ENCODE data around the gene DAB1.

Gene DAB1

GRCh38 chr1:57311411-57311810 lies 112.4 kb downstream of the DAB1 start:
- Histone ChIP-seq H3K4me1 (ENCODE audit: control insufficient read depth, low read depth, low read length) (no peaks in the 10 kb centered on the region), H3K9ac (ENCODE audit: low read length) (no peak overlapping the region), H3K36me3 (ENCODE audit: control insufficient read depth, low read depth, low read length) (no peaks in the 10 kb centered on the region), H3K4me3 (ENCODE audit: low read length) (no peak overlapping the region), H3K9me3 (ENCODE audit: control insufficient read depth, low read depth, low read length) (no peaks in the 10 kb centered on the region), H3K27ac (ENCODE audit: low read length) (no peak overlapping the region), H3K27me3 (ENCODE audit: control insufficient read depth, insufficient read depth, low read length) (no peaks in the 10 kb centered on the region)

- no peaks in the 10 kb centered on the region for H3K9me3 ChIP-seq (ENCODE audit: control insufficient read depth, low read depth, low read length)
- no peak overlapping the region for H3K27ac ChIP-seq (ENCODE audit: low read length)
- no peak overlapping the region for H3K9ac ChIP-seq (ENCODE audit: low read length)
- no peaks in the 10 kb centered on the region for H3K27me3 ChIP-seq (ENCODE audit: control insufficient read depth, insufficient read depth, low read length)
- H3K36me3 ChIP-seq (ENCODE audit: control insufficient read depth, low read depth, low read length) = no peaks in the 10 kb centered on the region
- H3K4me1 ChIP-seq (ENCODE audit: control insufficient read depth, low read depth, low read length) = no peaks in the 10 kb centered on the region
- H3K4me3 ChIP-seq (ENCODE audit: low read length) = no peak overlapping the region
Observed at GRCh38 chr1:57311006-57311405, 112.9 kb downstream of the DAB1 start.

DNA sequence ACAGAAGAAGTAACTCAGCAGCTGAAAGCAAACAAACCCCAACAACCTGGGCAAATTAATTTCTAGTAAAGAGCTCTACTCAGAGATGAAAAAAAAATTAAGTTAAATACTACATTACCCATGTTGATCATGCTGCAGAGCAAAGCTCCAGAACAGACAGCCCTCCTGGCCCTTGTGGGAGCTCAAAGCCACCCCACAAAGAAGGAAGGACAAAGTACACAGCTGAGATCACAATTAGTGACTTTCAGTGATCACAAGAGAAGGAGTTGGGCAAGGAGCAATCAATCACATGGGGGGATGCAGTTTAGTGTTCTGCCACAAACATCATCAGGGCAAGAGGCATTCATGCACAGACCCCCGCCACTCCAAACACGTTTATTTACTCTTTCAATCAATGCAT lies 114.2 kb downstream of the DAB1 start:
- Histone ChIP-seq H3K4me1 (ENCODE audit: control insufficient read depth, low read depth, low read length) (no peaks in the 10 kb centered on the region), H3K4me3 (ENCODE audit: low read length) (no peak overlapping the region), H3K27ac (ENCODE audit: low read length) (no peak overlapping the region), H3K36me3 (ENCODE audit: control insufficient read depth, low read depth, low read length) (no peaks in the 10 kb centered on the region), H3K9me3 (ENCODE audit: control insufficient read depth, low read depth, low read length) (no peaks in the 10 kb centered on the region), H3K9ac (ENCODE audit: low read length) (no peak overlapping the region), H3K27me3 (ENCODE audit: control insufficient read depth, insufficient read depth, low read length) (no peaks in the 10 kb centered on the region)

DNA sequence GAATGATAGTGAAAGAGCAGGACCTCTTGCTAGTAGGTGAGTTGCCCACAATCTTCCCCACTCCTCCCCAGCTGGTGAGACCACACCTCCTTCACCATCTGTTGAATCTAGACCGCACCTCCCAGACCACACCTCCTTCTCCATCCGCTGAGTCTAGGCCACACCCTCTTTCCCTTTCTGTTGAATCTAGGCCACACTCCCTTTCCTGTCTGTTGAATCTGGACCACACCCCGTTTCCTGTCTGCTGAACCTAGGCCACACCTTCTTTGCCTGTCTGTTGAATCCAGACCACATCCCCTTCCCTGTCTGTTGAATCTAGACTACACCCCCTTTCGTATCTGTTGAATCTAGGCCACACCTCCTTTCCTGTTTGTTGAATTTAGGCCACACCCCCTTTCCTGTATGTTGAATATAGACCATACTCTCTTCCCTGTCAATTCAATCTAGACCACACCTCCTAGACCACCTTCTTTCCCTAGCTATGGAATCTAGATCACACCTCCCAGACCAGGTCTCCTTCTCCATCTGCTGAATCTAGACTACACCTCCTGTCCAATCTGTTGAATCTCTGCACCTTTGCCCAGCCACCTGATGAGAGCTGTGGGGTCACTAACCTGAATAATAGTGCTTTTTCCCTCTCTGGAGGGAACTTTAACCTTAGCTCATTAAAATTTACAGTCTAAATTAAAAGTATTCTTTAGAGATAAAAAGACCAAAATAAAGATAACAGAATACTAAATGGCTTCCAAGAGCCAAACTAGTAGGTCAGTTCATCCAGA lies 116.3 kb downstream of the DAB1 start:
- H3K9ac ChIP-seq (ENCODE audit: low read length) = no peak overlapping the region
- no peaks in the 10 kb centered on the region for H3K9me3 ChIP-seq (ENCODE audit: control insufficient read depth, low read depth, low read length)
- H3K4me3 ChIP-seq (ENCODE audit: low read length) = no peak overlapping the region
- H3K4me1 ChIP-seq (ENCODE audit: control insufficient read depth, low read depth, low read length) = peaks cover 8% of the 10 kb centered on the region
- no peaks in the 10 kb centered on the region for H3K27me3 ChIP-seq (ENCODE audit: control insufficient read depth, insufficient read depth, low read length)
- no peak overlapping the region for H3K27ac ChIP-seq (ENCODE audit: low read length)
- no peaks in the 10 kb centered on the region for H3K36me3 ChIP-seq (ENCODE audit: control insufficient read depth, low read depth, low read length)

GRCh38 chr1:57304591-57304990 lies 119.3 kb downstream of the DAB1 start:
- Histone ChIP-seq H3K4me1 (ENCODE audit: control insufficient read depth, low read depth, low read length) (peaks cover 8% of the 10 kb centered on the region), H3K36me3 (ENCODE audit: control insufficient read depth, low read depth, low read length) (no peaks in the 10 kb centered on the region), H3K27me3 (ENCODE audit: control insufficient read depth, insufficient read depth, low read length) (no peaks in the 10 kb centered on the region), H3K27ac (ENCODE audit: low read length) (no peak overlapping the region), H3K9me3 (ENCODE audit: control insufficient read depth, low read depth, low read length) (no peaks in the 10 kb centered on the region), H3K4me3 (ENCODE audit: low read length) (no peak overlapping the region), H3K9ac (ENCODE audit: low read length) (no peak overlapping the region)

DNA sequence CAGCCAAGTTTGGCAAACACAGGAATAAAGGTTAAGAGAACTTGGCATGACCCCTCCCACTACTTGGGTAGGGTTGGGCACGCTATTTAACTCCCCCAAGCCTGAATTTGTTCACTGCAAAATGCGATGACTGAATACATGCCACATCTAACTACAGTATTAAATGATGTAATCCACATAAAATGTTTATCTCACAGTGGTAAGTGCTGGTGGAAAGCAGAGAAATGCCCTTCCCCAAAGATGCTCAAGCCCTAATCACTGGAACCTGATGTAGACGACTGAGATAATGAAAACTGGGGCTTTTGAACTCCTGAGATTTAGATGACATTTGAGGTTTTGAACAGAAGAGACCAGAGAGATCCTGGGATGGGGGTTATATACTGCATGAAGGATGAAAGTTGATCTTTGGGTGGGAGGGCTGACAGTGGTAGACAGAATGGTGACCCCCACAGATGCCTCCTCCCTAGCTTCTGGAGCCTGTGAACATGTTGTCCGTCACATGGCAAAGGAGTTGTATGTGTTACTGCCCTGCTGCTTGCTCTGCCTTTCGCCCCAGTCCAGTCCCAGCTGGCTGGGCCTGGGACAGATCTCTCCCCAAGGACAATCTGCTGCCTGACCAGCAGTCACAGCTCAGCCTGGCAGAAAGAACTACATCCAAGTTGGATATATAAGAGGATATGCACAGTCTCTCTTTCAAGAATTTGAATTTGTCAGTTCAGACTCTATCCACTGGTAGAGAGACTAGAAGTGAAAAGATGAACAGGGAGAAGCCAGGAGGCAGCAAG lies 120.9 kb downstream of the DAB1 start:
- Histone ChIP-seq H3K4me3 (ENCODE audit: low read length) (no peak overlapping the region), H3K27me3 (ENCODE audit: control insufficient read depth, insufficient read depth, low read length) (no peaks in the 10 kb centered on the region), H3K4me1 (ENCODE audit: control insufficient read depth, low read depth, low read length) (peaks cover 8% of the 10 kb centered on the region), H3K9me3 (ENCODE audit: control insufficient read depth, low read depth, low read length) (no peaks in the 10 kb centered on the region), H3K27ac (ENCODE audit: low read length) (no peak overlapping the region), H3K36me3 (ENCODE audit: control insufficient read depth, low read depth, low read length) (no peaks in the 10 kb centered on the region), H3K9ac (ENCODE audit: low read length) (no peak overlapping the region)

DNA sequence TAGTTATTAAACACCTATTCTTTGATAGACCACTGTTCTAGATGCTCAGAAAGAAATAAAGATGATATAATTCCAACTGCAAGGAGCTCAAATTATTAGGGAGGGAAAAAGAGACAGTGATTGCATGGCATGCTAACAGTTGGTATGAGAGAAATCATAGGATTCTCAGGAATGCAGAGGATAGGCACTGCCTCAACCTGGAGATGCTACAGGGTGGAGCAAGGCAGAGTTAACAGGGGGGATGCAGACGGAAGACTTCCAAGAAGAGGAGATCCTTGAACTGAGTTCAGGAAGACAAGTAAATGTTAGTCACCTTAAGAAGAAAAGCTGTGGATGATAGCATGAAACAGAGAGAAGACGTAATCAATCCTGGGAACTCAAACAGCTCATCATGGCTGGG lies 123.7 kb downstream of the DAB1 start:
- Histone ChIP-seq H3K9me3 (ENCODE audit: control insufficient read depth, low read depth, low read length) (no peaks in the 10 kb centered on the region), H3K4me1 (ENCODE audit: control insufficient read depth, low read depth, low read length) (peaks cover 8% of the 10 kb centered on the region), H3K4me3 (ENCODE audit: low read length) (no peak overlapping the region), H3K27me3 (ENCODE audit: control insufficient read depth, insufficient read depth, low read length) (no peaks in the 10 kb centered on the region), H3K27ac (ENCODE audit: low read length) (no peak overlapping the region), H3K36me3 (ENCODE audit: control insufficient read depth, low read depth, low read length) (no peaks in the 10 kb centered on the region), H3K9ac (ENCODE audit: low read length) (no peak overlapping the region)

DNA sequence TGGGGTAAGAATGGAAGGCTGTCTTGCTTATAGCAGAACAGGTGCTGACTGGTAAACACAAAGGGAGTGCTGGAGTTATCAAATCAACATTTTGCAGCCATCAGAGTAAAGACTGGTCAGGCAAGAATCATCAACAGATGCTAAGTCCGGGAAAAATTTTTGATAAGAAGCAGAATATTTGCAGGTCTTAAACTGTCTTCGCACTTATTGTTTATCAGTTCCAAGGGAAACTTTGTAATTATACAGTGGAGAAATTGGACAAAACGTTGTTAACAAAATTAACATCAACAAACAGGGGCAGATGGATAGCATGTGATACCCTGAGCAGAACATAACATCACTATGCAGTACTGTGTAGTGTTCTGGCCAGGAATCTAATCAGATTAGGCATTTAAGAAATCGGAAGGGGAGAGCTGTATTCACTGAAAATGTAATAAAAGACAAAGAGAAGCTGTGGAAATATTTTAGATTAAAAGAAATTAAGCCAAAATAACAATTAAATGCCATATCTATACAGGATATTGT lies 127.1 kb downstream of the DAB1 start:
- Histone ChIP-seq H3K36me3 (ENCODE audit: control insufficient read depth, low read depth, low read length) (no peaks in the 10 kb centered on the region), H3K4me1 (ENCODE audit: control insufficient read depth, low read depth, low read length) (no peaks in the 10 kb centered on the region), H3K9ac (ENCODE audit: low read length) (no peak overlapping the region), H3K27me3 (ENCODE audit: control insufficient read depth, insufficient read depth, low read length) (no peaks in the 10 kb centered on the region), H3K27ac (ENCODE audit: low read length) (no peak overlapping the region), H3K4me3 (ENCODE audit: low read length) (no peak overlapping the region), H3K9me3 (ENCODE audit: control insufficient read depth, low read depth, low read length) (no peaks in the 10 kb centered on the region)

DNA sequence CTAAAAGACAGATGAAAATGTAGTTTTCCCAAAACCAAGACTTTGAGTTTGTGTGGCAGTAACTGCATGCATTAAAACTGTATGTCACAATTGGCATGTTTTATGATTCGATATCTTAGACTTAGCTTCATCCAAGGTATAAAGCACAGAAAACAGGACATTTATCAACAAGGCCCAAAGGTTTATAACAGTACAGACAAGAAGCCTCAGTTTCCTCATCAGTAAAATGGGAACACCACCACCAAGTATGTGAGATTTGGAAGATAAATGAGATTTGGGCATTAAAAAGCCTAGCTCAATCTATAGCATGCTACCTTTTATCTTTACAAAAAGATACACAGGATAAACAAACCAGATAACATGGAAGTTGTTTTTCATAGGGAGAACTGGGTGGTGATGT lies 128.5 kb downstream of the DAB1 start:
- Histone ChIP-seq H3K9ac (ENCODE audit: low read length) (no peak overlapping the region), H3K27ac (ENCODE audit: low read length) (no peak overlapping the region), H3K9me3 (ENCODE audit: control insufficient read depth, low read depth, low read length) (no peaks in the 10 kb centered on the region), H3K36me3 (ENCODE audit: control insufficient read depth, low read depth, low read length) (no peaks in the 10 kb centered on the region), H3K4me3 (ENCODE audit: low read length) (no peak overlapping the region), H3K27me3 (ENCODE audit: control insufficient read depth, insufficient read depth, low read length) (no peaks in the 10 kb centered on the region), H3K4me1 (ENCODE audit: control insufficient read depth, low read depth, low read length) (no peaks in the 10 kb centered on the region)

DNA sequence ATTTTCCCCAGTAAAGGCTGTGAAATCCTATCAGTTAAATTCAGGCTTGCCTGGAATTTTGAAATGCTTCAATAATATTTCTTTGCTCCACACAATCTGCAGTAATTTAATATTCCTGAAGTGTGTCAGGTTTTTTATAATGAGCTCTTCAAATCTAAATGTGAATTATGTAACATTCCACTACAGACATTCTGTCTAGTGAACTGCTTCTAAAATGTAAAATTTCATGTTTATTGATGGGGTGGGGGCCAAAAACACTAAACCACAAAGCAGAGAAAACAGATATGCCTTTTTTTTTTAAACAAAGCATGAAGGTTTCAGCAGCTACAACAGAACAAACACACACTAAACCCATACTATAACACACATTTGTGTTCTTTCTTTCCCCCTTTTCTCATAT lies 129.7 kb downstream of the DAB1 start:
- no peaks in the 10 kb centered on the region for H3K9me3 ChIP-seq (ENCODE audit: control insufficient read depth, low read depth, low read length)
- H3K4me1 ChIP-seq (ENCODE audit: control insufficient read depth, low read depth, low read length) = no peaks in the 10 kb centered on the region
- H3K27ac ChIP-seq (ENCODE audit: low read length) = no peak overlapping the region
- H3K36me3 ChIP-seq (ENCODE audit: control insufficient read depth, low read depth, low read length) = no peaks in the 10 kb centered on the region
- H3K9ac ChIP-seq (ENCODE audit: low read length) = no peak overlapping the region
- H3K27me3 ChIP-seq (ENCODE audit: control insufficient read depth, insufficient read depth, low read length) = no peaks in the 10 kb centered on the region
- H3K4me3 ChIP-seq (ENCODE audit: low read length) = no peak overlapping the region

DNA sequence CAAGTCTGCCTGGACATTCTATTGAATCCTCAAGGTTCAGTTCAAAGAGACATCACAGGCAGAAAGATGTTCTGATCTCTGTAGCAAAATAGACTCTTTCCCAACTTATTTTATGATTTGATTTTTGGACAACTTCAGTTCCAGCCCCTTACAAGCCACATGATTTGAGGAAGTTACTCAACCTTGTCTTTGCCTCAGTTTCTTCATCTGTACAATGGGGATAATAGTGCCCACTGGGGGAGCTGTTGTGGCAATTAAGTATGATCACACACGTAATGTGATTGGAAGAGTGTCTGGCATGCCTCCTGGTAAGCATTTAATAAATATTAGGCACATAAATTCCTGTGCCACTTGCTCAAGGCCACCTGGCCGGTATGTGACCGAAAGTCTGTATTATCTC lies 130.6 kb downstream of the DAB1 start:
- H3K27me3 ChIP-seq (ENCODE audit: control insufficient read depth, insufficient read depth, low read length) = no peaks in the 10 kb centered on the region

More for the DNA sequence above, 130.6 kb downstream of the DAB1 start:
- H3K4me3 ChIP-seq (ENCODE audit: low read length) = no peak overlapping the region
- H3K4me1 ChIP-seq (ENCODE audit: control insufficient read depth, low read depth, low read length) = no peaks in the 10 kb centered on the region
- no peaks in the 10 kb centered on the region for H3K9me3 ChIP-seq (ENCODE audit: control insufficient read depth, low read depth, low read length)
- H3K27ac ChIP-seq (ENCODE audit: low read length) = no peak overlapping the region
- H3K36me3 ChIP-seq (ENCODE audit: control insufficient read depth, low read depth, low read length) = no peaks in the 10 kb centered on the region
- H3K9ac ChIP-seq (ENCODE audit: low read length) = no peak overlapping the region
